Adipocyte (in vitro differentiated cells): Measurements from ENCODE around the gene RAB35.

Experiments
- DNase-seq: peaks from one replicate; pipeline ENCODE4 v3.0.0-alpha.2; 2015; ENCODE audit warnings: low read depth
- H3K27me3 ChIP-seq: replicated peaks from 2 replicates; pipeline ENCODE4 v1.7.0; 2013; ENCODE audit warnings: mild to moderate bottlenecking, low read length, moderate library complexity; ENCODE audit not compliant: control insufficient read depth, insufficient read depth
- H3K36me3 ChIP-seq: 2 replicates; pipeline ENCODE4 v1.7.0; 2013; ENCODE audit warnings: low read length, mild to moderate bottlenecking, moderate library complexity; ENCODE audit not compliant: control insufficient read depth, insufficient read depth, severe bottlenecking
- H3K4me1 ChIP-seq: 2 replicates; pipeline ENCODE4 v1.7.0; 2013; ENCODE audit warnings: mild to moderate bottlenecking, low read length, moderate library complexity; ENCODE audit not compliant: control insufficient read depth, insufficient read depth
- H3K4me3 ChIP-seq: 2 replicates; pipeline ENCODE4 v1.7.0; 2013; ENCODE audit warnings: mild to moderate bottlenecking, low read length, moderate library complexity
- H3K9ac ChIP-seq: 2 replicates; pipeline ENCODE4 v1.7.0; 2013; ENCODE audit warnings: mild to moderate bottlenecking, low read length, moderate library complexity
- H3K9me3 ChIP-seq: 2 replicates; pipeline ENCODE4 v1.7.0; 2013; ENCODE audit warnings: mild to moderate bottlenecking, low read length, moderate library complexity; ENCODE audit not compliant: control insufficient read depth

The RAB35 gene

GRCh38 chr12:120116441-120116791 is at the start of gene RAB35:
RAB35 (minus strand) TSS chr12:120116753; CDS start chr12:120116650, 103 bp downstream.
- no peaks in the 10 kb centered on the region for H3K36me3 ChIP-seq
- H3K4me1 ChIP-seq = peaks cover 41% of the 10 kb centered on the region
- DNase-seq = no peak
- H3K4me3 ChIP-seq = peak within 1 kb of the TSS; percentile 97
- no peaks in the 10 kb centered on the region for H3K27me3 ChIP-seq
- peak within 1 kb of the TSS; percentile 97 for H3K9ac ChIP-seq
- H3K9me3 ChIP-seq = no peaks in the 10 kb centered on the region

- no peaks in the 10 kb centered on the region for H3K9me3 ChIP-seq
- no peak overlapping the region for H3K4me3 ChIP-seq
- H3K27me3 ChIP-seq = no peaks in the 10 kb centered on the region
- H3K36me3 ChIP-seq = peaks cover 89% of the 10 kb centered on the region
- no peaks in the 10 kb centered on the region for H3K4me1 ChIP-seq
- H3K9ac ChIP-seq = no peak overlapping the region
- DNase-seq = no peak
Measured at GRCh38 chr12:120164293-120164692, 47.7 kb upstream of the RAB35 start.

- H3K27me3 ChIP-seq = no peaks in the 10 kb centered on the region
- H3K36me3 ChIP-seq = peaks cover 88% of the 10 kb centered on the region
- H3K9ac ChIP-seq = no peak overlapping the region
- H3K4me3 ChIP-seq = no peak overlapping the region
- H3K4me1 ChIP-seq = no peaks in the 10 kb centered on the region
- no peak for DNase-seq
- H3K9me3 ChIP-seq = no peaks in the 10 kb centered on the region
Measured at GRCh38 chr12:120162763-120163162, 46.2 kb upstream of the RAB35 start.

- no peak overlapping the region for H3K4me3 ChIP-seq
- H3K36me3 ChIP-seq = peaks cover 89% of the 10 kb centered on the region
- no peaks in the 10 kb centered on the region for H3K4me1 ChIP-seq
Measured at GRCh38 chr12:120161852-120162251, 45.3 kb upstream of the RAB35 start.

GRCh38 chr12:120159509-120160237 is 43.1 kb upstream of the RAB35 start:
- Histone ChIP-seq H3K4me1 (no peaks in the 10 kb centered on the region), H3K36me3 (peaks cover 98% of the 10 kb centered on the region), H3K27me3 (no peaks in the 10 kb centered on the region)

More at GRCh38 chr12:120161852-120162251, 45.3 kb upstream of the RAB35 start:
- no peak for DNase-seq
- H3K9ac ChIP-seq = no peak overlapping the region
- no peaks in the 10 kb centered on the region for H3K27me3 ChIP-seq
- no peaks in the 10 kb centered on the region for H3K9me3 ChIP-seq

GRCh38 chr12:120158351-120158750 is 41.8 kb upstream of the RAB35 start:
- H3K36me3 ChIP-seq = peaks cover 98% of the 10 kb centered on the region
- H3K9me3 ChIP-seq = no peaks in the 10 kb centered on the region
- no peak for DNase-seq
- H3K9ac ChIP-seq = no peak overlapping the region
- no peaks in the 10 kb centered on the region for H3K27me3 ChIP-seq
- H3K4me1 ChIP-seq = no peaks in the 10 kb centered on the region
- H3K4me3 ChIP-seq = no peak overlapping the region

More at GRCh38 chr12:120159509-120160237, 43.1 kb upstream of the RAB35 start:
- Histone ChIP-seq H3K9ac (no peak overlapping the region), H3K4me3 (no peak overlapping the region), H3K9me3 (no peaks in the 10 kb centered on the region)
- no peak for DNase-seq

- H3K36me3 ChIP-seq = peaks cover 98% of the 10 kb centered on the region
- no peaks in the 10 kb centered on the region for H3K27me3 ChIP-seq
- DNase-seq = no peak
- H3K4me3 ChIP-seq = no peak overlapping the region
- H3K9ac ChIP-seq = no peak overlapping the region
- H3K4me1 ChIP-seq = no peaks in the 10 kb centered on the region
- H3K9me3 ChIP-seq = no peaks in the 10 kb centered on the region
Measured at GRCh38 chr12:120157678-120158077, 41.1 kb upstream of the RAB35 start.

GRCh38 chr12:120156315-120157259 is 40.0 kb upstream of the RAB35 start:
- H3K4me3 ChIP-seq = no peak overlapping the region
- no peaks in the 10 kb centered on the region for H3K9me3 ChIP-seq
- peaks cover 93% of the 10 kb centered on the region for H3K36me3 ChIP-seq
- no peak for DNase-seq
- H3K9ac ChIP-seq = no peak overlapping the region
- H3K27me3 ChIP-seq = no peaks in the 10 kb centered on the region
- no peaks in the 10 kb centered on the region for H3K4me1 ChIP-seq

GRCh38 chr12:120155072-120155471 is 38.5 kb upstream of the RAB35 start:
- Histone ChIP-seq H3K4me1 (no peaks in the 10 kb centered on the region), H3K36me3 (peaks cover 89% of the 10 kb centered on the region), H3K9me3 (no peaks in the 10 kb centered on the region), H3K9ac (no peak overlapping the region), H3K4me3 (no peak overlapping the region), H3K27me3 (no peaks in the 10 kb centered on the region)
- DNase-seq = no peak

- Histone ChIP-seq H3K4me3 (no peak overlapping the region), H3K9me3 (no peaks in the 10 kb centered on the region), H3K9ac (no peak overlapping the region), H3K27me3 (no peaks in the 10 kb centered on the region), H3K36me3 (peaks cover 90% of the 10 kb centered on the region), H3K4me1 (no peaks in the 10 kb centered on the region)
- DNase-seq = no peak
Measured at GRCh38 chr12:120150919-120151525, 34.5 kb upstream of the RAB35 start.

- no peak overlapping the region for H3K4me3 ChIP-seq
- H3K27me3 ChIP-seq = no peaks in the 10 kb centered on the region
- no peak for DNase-seq
- H3K36me3 ChIP-seq = peaks cover 90% of the 10 kb centered on the region
- no peak overlapping the region for H3K9ac ChIP-seq
- no peaks in the 10 kb centered on the region for H3K9me3 ChIP-seq
- no peaks in the 10 kb centered on the region for H3K4me1 ChIP-seq
Measured at GRCh38 chr12:120148011-120148410, 31.5 kb upstream of the RAB35 start.
